Lung (tissue), 12 donors: ENCODE measurements around the gene DIPK1A. TPM values are rescaled to one million over a fixed set of nuclear protein-coding genes. Genes with fewer than 3 reads are reported as not detected.

Source experiments
- ATAC-seq: fragments of 200-7000 bp; cut with Tn5 transposase; one replicate; pipeline ENCODE4 v1.9.1; 2020; ENCODE audit warnings: moderate number of reproducible peaks; ENCODE audit not compliant: insufficient read depth, low FRiP score
- DNase-seq, 3 donors: peaks; one replicate each; pipeline ENCODE4 v3.0.0-alpha.2; 2013 to 2017
- H3K27ac ChIP-seq, 2 donors: one replicate each; pipeline ENCODE4 v1.5.1; 2013; ENCODE audit warnings: mild to moderate bottlenecking in 2 of 2, moderate library complexity in 2 of 2, control low read depth in 1 of 2, inconsistent platforms in 1 of 2, low read depth in 1 of 2, low read length in 1 of 2
- H3K27me3 ChIP-seq, 3 donors: one replicate each; pipeline ENCODE4 v1.5.1; 2013; ENCODE audit warnings: low read length in 2 of 3; ENCODE audit not compliant: control insufficient read depth in 3 of 3, insufficient read depth in 3 of 3
- H3K36me3 ChIP-seq, 4 donors: one replicate each; pipeline ENCODE4 v1.5.1; 2013; ENCODE audit warnings: low read length in 4 of 4, mild to moderate bottlenecking in 1 of 4, moderate library complexity in 1 of 4; ENCODE audit not compliant: control insufficient read depth in 4 of 4, insufficient read depth in 4 of 4
- H3K4me1 ChIP-seq, 5 donors: one replicate each; pipeline ENCODE4 v1.5.1; 2013; ENCODE audit warnings: low read length in 5 of 5, mild to moderate bottlenecking in 2 of 5, moderate library complexity in 1 of 5; ENCODE audit not compliant: control insufficient read depth in 5 of 5, insufficient read depth in 5 of 5
- H3K4me3 ChIP-seq: one replicate; pipeline ENCODE4 v1.5.1; 2013; ENCODE audit warnings: mild to moderate bottlenecking, control low read depth, moderate library complexity
- H3K9ac ChIP-seq, 2 donors: one replicate each; pipeline ENCODE4 v1.5.1; 2013; ENCODE audit warnings: low read length in 2 of 2, control low read depth in 1 of 2; ENCODE audit not compliant: insufficient read depth in 1 of 2
- H3K9me3 ChIP-seq, 4 donors: one replicate each; pipeline ENCODE4 v1.5.1; 2013; ENCODE audit warnings: low read length in 3 of 4, mild to moderate bottlenecking in 1 of 4, moderate library complexity in 1 of 4; ENCODE audit not compliant: control insufficient read depth in 4 of 4, insufficient read depth in 3 of 4
- CTCF ChIP-seq: IDR thresholded peaks from 2 replicates; pipeline ENCODE4 v1.5.1; 2012; ENCODE audit warnings: mild to moderate bottlenecking; ENCODE audit errors: control extremely low read depth, extremely low read depth
- WGBS, 2 donors: extraction: QIAGEN DNeasy Blood & Tissue Kit; methylation state at CpG; one replicate each; pipeline ENCODE4 v1.1.7; 2013; 5-methylcytosine and 5-hydroxymethylcytosine counted together
- polyA plus RNA-seq, 2 donors: library from polyadenylated mRNA; stranded (reverse); fragments of 200-250 nt; gene quantifications; one replicate each; pipeline ENCODE4 v1.2.1, GENCODE V29; 2013
- total RNA-seq, 2 donors: library from RNA; depleted of rRNA in 1 of 2; stranded (reverse); fragments of >200 nt in 1 of 2; gene quantifications; one replicate each; pipeline ENCODE4 v1.2.1, GENCODE V29; 2014 to 2021
- donor health status: control.
- donor health status: control.
- donor health status: Bipolar disorder and iron deficiency.
- donor health status: healthy.
- donor health status: DM: yes; HTN: yes; CAD: no.

The DIPK1A gene
- total and polyA plus RNA-seq, 4 donors = 2.3 to 8.0 (median 4.1) TPM

- DNase-seq (no peak), ATAC-seq (no peak)
- H3K9ac ChIP-seq = no peak overlapping the region
These were observed 11.1 kb downstream of the DIPK1A start for GRCh38 chr1:92949937-92950817.

GRCh38 chr1:92948071-92948470 lies 13.2 kb downstream of the DIPK1A start:
- H3K9me3 ChIP-seq = no peaks in the 10 kb centered on the region
- TF ChIP-seq CTCF = no peak
- H3K27me3 ChIP-seq = no peaks in the 10 kb centered on the region
- H3K27ac ChIP-seq = no peak overlapping the region
- no peak overlapping the region for H3K9ac ChIP-seq
- 97 to 100% methylated on average over 1 of the region's 1 CpG for WGBS, 2 donors
- H3K36me3 ChIP-seq = no peaks in the 10 kb centered on the region
- DNase-seq (no peak), ATAC-seq (no peak)
- H3K4me3 ChIP-seq = no peak overlapping the region
- H3K4me1 ChIP-seq = peaks cover 0 to 17% (median 2%) of the 10 kb centered on the region in 5 donors

More at GRCh38 chr1:92949937-92950817, 11.1 kb downstream of the DIPK1A start:
- no peak for TF ChIP-seq CTCF
- WGBS, 2 donors = 89 to 94% methylated on average over 7 of the region's 7 CpGs
- no peak overlapping the region for H3K4me3 ChIP-seq
- no peaks in the 10 kb centered on the region for H3K36me3 ChIP-seq
- no peak overlapping the region for H3K27ac ChIP-seq
- H3K9me3 ChIP-seq = no peaks in the 10 kb centered on the region
- H3K4me1 ChIP-seq = peaks cover 0 to 9% (median 0%) of the 10 kb centered on the region in 5 donors
- no peaks in the 10 kb centered on the region for H3K27me3 ChIP-seq

DNA sequence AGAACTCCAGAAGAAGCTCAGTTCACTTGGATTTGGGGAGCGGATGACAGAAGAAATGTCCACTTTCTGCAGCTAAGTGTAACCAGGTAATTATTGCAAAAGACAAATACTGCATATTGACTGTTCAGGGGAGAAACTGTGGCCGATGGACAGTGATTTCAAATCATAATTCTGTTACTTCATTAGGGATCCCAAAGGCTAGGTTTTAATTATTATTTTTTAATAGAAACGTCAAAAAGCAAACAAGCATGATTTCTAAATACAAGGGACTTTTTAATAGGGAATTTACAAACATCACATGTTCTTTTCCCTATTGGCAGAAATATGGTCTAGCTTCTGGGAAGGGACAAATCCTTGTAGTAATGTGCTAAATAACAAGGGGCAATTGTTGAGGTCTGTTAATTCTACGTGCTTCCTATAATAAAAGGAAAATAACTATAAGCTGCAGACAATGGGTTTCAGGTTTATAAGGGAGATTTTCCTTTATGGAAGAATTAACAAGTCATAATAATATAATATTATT lies 15.5 kb downstream of the DIPK1A start:
- H3K27me3 ChIP-seq = no peaks in the 10 kb centered on the region
- no peak for ATAC-seq
- no peak for TF ChIP-seq CTCF
- WGBS, 2 donors = 85 to 87% methylated on average over 4 of the region's 4 CpGs
- no peaks in the 10 kb centered on the region for H3K36me3 ChIP-seq
- H3K9ac ChIP-seq = no peak overlapping the region
- DNase-seq = no peak
- peaks cover 0 to 10% (median 2%) of the 10 kb centered on the region in 5 donors for H3K4me1 ChIP-seq
- no peaks in the 10 kb centered on the region for H3K9me3 ChIP-seq
- H3K4me3 ChIP-seq = no peak overlapping the region
- H3K27ac ChIP-seq = no peak overlapping the region
